NCI-H748 (cell line): ENCODE results near the gene WSB1.
"Not testable (repeated sequence)": the region's sequence is repeated elsewhere in the genome, so short reads cannot be mapped to it uniquely, and the experiment has no call there.

Experiments
- DNase-seq: peaks from one replicate; lab custom pipeline; 2025; ENCODE audit not compliant: unreplicated experiment; lab: John Stamatoyannopoulos, UW

The WSB1 gene

DNA sequence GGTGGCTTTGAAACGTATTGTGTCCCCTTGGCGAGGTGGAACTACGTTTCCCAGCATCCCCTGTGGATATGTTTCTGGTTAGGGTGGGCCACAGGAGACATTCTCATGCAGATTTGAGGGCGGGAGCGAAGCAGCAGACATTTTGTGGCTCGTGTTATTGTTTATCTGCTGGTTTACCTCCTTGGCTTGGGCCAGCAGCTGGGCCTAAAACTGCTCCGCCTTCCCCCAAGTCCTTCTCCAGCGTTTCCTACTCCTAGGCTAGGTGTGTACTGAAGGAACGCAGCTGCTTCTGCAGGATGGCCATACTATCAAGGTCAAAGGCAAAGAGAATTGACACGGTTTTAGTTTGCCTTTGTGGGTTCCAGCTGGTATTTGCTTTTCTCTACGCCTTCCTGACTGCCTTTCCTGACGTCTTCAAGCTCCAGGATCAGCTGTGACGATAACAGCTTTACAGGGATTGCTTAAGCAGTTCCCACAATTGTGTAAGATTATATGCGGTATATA is 17.2 kb upstream of the WSB1 start:
- no peak for DNase-seq

DNA sequence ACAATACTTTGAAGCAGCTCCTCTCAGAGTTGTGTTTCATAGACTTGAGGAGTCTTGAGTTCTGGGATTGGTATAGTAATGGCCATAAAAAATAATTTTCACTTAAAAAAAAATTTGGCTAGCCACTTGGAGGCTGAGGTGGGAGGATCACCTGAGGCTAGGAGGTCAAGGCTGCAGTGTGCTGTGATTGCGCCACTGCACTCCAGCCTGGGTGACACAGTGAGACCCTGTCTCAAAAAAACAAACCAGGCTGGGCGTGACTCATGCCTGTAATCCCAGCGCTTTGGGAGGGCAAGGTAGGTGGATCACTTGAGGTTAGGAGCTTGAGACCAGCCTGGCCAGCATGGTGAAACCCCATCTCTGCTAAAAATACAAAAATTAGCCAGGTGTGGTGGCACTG is 14.8 kb upstream of the WSB1 start:
- not testable (repeated sequence) for DNase-seq

DNA sequence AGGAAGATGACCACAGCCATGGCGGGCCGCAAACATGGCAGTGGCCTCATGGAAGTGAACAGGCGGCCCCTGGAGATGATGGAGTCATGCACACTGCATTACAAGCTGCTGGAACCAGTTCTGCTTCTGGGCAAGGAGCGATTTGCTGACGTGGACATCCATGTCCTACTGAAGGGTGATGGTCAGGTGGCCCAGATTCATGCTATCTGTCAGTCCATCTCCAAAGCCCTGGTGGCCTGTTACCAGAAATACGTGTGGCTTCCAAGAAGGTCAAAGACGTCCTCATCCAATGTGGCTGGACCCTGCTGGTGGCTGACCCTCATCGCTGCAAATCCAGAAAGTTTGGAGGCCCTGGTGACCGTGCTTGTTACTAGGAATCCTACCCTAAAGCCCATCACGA is 13.4 kb upstream of the WSB1 start:
- DNase-seq, result no peak

DNA sequence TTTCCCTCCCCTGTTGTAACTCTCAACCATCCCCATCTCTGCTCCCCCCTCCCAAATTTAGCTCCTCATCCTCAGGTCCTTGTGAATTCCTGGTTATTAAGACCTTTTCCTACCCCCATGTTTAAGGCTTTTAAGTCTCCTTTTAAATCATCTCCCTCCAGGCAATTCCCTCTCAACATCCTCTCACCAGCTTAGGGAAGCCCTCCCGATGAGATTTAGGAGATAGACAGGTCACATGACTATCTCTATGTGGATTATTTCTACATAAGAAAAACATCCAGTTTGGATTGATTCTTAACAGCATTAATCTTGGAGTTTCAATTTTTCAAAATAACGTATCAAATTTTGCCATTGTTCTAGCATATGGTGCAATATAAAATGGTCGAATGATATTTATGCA is 12.5 kb upstream of the WSB1 start:
- DNase-seq, result no peak

DNA sequence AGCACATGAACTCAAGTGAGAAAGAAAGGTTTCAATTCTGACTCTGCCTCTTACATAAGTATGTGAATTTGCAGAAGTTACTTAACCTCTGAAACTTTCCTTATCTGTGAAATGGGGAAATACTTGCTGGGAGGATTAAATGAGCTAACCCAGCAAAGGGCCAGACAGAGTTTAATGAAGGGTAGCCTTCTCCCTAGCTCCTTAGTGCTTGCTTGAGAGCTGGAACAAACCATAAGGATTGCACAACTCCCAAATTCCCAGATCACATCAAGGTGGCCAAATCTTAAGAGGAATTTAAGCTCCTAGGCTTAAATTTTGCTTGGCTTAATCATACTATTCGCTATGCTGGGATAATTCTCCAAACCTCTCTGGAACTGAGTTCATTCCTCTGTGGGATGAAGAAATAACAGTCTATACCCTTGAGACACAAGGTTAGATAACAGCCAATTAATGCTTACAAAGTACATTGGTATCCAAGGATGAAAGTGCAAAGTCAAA is 11.8 kb upstream of the WSB1 start:
- DNase-seq, result no peak

DNA sequence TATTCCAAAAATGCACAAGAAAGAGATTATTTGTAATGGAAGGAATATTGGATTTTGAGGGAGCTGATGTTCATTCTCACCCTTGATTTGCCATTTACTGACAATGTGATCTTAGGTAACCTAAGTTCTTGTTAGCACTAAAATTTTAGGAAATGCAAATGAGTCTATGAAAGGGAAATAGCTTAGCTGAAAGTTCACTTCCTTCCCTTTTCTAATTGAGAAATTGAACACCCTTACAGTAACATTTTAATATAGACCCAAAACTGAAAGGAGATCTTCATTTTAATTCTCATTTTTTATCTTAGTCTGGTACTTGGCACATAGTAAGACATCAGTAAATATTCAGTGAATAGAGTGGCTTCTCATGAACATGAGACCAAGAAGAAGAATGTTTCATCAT is 10.9 kb upstream of the WSB1 start:
- no peak for DNase-seq

DNA sequence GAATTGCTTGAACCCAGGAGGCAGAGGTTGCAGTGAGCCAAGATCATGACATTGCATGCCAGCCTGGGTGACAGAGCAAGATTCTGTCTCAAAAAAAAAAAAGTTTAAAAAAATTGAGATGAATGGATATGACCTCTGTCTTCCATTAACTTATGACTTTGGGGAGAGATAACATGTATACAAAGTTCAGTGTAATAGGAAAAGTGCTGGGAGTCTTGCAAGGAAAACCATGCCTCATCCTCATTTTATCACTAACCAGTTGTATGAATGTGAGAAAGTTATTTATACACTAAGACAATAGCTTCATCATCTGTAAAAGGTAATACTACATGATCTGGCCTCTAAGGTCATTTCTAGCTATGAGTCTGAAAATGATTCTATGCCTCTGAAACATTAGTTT is 10.2 kb upstream of the WSB1 start:
- no peak for DNase-seq

DNA sequence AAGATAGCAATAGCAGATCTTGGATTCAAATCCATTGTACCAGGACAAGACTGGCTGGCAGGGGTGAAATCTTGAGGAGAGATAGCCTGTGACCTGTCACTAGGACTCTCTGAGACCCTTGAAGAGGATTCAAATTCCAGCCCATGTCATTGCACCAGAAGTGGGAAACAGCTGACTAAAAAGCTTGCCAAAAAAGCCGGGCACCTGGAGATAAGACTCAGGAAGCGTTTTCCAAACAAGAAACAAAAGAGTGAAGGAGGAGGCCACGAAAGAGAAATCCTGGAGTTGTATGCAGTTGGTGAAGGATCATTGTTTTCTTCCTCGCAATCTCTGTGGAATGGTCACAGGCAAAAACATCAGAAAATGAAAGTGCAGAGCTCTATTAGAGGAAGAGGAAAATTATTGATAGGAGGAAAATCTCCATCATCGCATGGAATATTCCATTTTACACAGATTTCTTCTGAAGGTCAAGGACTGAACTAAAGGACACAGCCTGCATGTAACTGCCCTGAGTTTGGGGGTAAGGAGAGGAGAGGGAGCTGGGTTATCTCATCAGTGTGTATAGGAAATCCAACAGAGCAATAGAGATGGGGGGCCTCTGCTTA is 9.0 kb upstream of the WSB1 start:
- DNase-seq, result no peak

DNA sequence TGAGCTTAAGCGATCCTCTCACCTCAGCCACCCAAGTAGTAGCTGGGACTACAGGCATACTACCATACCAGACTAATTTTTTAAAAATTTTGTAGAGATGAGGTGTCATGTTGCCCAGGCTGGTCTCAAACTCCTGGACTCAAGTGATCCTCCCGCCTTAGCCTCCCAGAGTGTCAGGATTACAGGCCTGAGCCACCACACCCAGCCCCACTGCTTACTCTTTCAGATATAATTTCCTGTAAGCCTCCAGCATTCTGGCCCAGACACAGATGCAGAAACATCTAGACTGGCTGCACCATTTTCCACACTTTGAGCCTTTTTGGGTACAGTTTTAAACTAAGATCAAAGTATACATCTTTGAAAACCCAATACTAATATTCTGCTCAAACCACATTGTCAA is 8.4 kb upstream of the WSB1 start:
- no peak for DNase-seq

DNA sequence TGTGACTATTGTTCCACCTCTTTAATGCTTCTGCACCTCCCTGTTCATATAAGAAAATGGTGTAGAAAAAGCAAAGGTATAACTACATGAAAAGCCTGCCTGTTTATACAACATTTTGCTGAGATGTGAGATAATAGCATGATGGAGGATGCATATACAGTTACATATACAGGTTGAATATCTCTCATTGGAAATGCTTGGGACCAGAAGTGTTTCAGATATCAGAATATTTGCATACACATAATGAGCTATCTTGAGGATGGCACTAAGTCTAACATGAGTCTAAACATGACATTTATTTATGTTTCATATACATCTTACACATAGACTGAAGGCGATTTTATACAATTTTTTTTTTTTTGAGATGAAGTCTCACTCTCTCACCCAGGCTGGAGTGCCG is 5.7 kb upstream of the WSB1 start:
- no peak for DNase-seq

DNA sequence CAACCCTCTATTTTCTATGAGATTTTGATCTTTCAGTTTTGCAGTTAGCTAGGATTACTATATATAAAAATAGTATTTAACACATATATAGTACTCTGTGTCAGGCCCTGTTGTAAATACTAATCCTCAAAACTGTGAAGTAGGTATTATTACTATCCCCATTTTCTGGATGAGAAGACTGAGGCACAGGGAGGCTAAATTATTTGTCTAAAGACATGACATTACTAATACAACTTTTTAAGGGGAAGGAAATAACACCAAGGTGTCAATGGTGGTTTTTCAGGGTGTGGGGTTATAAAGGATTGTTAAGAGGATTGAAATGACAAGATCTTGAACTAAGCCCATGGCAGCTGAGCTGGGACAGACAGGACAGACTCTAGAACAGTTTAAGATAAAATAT is 4.1 kb upstream of the WSB1 start:
- DNase-seq, result no peak

DNA sequence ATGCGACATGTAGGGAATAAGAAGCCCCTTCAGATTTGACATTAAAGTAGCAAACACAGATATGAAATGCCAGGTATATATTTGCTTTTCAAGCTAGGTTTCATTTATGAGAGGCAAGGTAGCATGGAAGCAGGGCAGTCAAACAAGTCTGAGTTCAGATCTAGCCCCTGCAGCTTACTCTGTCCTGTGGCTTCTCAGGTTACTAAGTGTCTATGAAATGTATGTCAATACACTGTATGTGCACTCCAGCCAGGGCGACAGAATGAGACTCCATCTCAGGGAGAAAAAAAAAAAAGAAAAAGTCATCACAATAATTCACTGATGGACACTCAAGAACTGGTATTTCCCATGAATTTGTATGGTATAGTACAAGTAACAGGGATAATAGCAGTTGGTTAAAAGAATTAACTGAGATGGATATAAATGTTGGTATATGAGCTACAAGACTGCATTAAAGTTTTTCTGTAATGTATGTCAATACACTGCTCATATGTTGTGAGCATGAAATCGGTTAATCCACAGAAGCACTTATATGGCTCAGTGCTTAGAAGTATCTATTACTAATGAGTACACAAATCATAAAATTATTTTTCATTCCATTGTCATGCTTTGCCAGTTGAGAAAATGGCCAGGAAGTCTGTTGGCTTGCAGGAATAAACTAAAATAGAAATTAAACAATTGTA is 2.9 kb upstream of the WSB1 start:
- peak; percentile 75 for DNase-seq

DNA sequence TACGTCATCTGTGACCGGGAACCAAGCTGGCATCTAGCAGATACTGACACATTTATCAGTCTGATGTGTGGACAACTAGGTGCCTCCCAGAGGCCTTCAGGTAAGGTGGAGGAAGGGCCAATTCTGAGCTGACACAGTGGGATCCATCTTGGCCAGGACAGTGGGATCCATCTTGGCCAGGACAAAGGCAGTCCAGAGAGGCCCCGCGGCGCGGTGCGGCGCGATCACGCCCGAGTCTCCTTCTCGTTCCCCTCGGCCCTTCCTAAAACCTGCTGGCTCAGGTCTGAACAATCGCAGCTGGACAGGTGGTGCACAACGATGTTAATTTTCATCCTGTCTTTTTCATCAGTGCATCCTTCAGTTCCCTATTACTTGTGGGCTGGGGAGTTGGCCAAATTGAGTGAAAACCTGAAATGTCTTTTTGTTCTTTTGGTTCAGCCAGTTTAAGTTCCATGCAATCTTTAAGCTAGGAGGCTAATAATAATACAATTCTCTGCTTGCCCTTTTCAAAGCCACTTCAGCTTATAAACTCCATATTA is 486 bp upstream of the WSB1 start:
- DNase-seq, result no peak

DNA sequence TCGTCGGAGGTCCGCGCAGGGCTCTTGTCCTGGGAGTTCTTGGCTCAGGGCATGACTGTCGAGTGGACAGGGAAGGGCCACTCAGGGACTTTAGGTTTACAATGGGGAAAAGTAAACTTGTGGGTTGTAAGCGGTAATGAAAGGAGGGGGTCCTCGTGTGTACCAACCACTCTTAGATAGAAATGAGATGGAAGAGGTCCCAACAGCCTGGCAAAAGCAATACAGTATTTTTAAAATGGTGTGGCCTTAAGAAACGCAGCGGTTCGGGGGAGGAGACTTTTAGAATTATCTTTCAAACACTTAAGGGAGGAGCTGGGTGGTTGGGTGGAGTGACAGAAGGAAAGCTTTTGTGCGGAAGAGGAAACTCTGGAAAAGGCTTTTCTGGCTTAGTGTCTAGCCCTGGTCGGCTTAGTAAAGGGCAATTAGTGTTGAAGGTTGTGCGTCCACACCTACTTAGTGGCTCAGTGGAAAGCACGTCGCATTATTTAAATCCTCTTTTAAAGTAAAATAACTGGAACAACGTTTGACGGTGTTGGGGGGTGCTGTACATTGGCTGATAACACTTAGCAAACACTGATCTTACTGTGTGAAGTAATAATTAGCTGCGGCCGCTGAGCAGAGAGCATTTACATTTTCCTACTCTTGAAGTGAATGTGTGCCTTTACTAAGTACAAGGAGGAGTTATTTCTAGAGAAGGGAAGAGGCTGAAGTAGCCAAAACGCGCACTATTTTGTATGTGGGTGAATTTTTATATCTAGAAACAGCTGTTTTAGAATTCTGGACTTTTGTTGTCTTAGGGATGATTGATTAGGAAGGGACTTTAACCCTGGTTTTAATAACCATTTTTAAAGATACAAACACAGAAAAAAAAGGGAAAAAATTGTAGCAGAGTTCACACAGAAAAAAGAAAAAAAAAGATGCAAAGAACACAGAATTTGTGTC is 1.0 kb downstream of the WSB1 start:
- DNase-seq, result peak; percentile 79

DNA sequence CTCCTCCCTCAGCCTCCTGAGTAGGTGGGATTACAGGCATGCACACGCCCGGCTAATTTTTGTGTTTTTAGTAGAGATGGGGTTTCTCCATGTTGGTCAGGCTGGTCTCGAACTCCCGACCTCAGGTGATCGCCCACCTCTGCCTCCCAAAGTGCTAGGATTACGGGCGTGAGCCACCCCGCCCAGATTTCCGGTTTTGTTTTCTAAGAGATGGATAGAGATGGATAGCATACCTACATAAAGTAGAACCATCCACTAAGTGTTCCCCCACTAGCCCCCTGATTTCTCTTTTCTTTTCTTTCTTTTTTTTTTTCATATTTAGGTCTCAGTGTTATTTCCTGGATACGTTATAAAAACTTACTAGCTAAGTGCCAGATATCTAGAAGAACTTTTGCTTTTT is 2.0 kb downstream of the WSB1 start:
- DNase-seq, result peak; percentile 30

DNA sequence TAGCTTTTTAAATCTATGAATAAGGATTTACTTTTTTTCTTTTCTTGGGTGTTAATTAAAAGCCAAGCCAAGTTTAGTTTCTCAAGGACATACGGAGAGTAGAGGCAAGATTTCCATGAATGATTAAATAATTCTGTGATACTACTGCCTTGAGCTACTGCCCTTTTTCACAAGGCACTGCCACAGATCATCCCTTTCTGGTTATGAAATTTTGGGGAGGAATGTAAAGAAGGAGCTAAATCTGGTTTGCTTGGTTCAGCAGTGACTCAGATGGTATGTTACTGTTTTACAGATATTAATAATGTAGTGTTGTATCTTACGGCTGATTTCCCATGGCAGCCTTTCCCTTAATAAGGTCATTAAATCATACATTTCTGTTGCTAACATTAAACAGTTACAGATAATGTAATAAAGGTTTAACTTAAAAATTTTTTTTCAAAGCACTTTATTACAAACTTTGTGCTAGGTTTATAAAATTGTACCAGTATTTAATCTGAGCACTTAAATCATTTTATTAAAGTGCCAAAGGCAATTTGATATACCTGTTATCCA is 2.6 kb downstream of the WSB1 start:
- no peak for DNase-seq

DNA sequence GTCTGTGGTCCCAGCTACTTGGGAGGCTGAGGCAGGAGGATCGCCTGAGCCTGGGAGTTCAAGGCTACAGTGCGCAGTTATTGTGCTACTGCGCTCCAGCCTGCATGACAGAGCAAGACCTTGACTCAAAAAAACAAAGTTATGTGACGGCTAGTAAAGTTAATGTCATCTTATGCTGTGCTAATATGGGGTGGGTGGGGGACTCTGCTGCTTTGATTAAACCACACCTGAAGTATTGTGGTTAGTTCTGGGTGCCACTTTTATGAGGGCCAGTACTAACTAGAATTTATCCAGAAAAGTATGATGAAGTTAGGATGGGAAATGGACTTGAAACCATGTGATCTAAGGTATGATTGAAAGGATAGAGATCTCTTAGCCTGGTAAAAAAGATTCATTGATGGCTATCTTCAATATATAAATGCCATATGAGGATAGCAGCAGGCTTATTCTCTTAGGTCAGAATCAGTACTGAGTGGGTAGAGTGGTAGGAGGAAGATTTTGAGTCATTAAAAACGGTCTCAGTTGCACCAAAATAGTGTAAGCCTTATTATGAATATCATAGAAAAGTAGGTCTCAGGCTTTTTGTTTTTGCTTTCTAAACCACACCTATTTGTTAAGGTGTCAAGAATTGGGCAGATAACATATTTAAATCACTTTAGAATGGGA is 5.6 kb downstream of the WSB1 start:
- no peak for DNase-seq

DNA sequence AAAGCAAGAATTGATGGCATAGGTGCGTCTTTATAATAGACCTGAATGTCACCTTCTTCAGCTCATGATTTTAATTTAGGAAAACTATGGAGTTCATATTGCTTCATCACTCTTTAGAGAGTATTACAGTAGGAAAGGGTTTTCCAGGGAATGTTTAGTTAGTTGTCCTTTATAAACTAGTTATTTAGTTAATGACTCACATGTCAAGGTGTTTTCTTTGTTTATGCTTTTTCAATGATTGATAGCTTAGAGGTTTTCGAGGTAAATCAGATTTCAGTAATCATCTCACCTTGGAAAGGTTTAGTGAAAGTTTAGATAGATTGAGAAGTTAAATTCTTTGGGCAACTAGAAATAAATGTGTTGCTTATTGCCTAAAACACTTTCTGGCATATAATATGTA is 9.8 kb downstream of the WSB1 start:
- no peak for DNase-seq

DNA sequence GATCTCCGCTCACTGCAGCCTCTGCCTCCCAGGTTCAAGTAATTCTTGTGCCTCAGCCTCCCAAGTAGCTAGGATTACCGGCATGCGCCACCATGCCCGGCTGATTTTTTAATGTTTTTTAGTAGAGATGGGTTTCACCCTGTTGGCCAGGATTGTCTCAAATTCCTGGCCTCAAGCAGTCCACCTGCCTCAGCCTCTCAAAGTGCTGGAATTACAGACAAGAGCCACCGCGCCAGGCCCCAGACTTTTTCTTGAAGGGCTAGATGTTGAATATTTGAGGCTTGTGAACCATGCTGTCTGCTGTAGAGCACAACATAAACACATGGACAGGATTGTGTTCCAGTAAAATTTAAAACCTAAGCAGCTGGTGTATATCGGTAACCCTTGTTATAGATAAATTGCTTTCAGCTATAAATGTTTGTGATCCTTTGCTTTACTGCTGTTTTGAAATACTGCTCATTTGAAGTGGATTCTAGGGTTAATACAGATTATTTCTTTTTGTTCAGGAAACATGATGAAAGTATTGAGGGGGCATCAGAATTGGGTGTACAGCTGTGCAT is 12.4 kb downstream of the WSB1 start:
- DNase-seq, result no peak

DNA sequence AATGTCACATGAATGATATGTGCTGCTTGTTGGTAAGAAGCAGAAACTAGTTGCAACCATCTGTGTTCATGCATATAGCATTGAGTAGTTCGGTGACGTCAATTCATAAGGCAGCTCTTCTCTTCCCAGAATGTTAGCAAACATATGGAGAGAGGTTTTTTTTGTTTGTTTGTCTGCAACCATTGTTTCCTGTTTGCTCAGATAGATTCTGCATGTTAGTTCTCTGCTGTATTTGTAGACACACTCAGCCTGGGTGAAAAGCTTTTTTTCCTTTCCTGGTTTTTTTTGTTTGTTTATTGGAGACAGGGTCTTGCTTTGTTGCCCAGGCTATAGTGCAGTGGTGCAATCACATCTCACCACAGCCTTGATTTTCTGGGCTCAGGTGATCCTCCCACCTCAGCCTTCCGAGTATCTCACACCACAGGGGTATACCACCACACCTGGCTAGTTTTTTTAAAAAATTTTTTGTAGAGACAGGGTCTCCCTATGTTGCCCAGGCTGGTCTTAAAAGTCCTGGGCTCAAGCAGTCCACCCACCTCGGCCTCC is 16.7 kb downstream of the WSB1 start:
- DNase-seq, result no peak
